Ammon's horn (tissue), 1 donor: ENCODE data around the gene PHKB.
"Not testable (repeated sequence)": the region's sequence is repeated elsewhere in the genome, so short reads cannot be mapped to it uniquely, and the experiment has no call there.

Experiments
- DNase-seq: peaks from one replicate; pipeline ENCODE4 v3.0.0-alpha.2; 2016; ENCODE audit warnings: low spot score

Gene PHKB

DNA sequence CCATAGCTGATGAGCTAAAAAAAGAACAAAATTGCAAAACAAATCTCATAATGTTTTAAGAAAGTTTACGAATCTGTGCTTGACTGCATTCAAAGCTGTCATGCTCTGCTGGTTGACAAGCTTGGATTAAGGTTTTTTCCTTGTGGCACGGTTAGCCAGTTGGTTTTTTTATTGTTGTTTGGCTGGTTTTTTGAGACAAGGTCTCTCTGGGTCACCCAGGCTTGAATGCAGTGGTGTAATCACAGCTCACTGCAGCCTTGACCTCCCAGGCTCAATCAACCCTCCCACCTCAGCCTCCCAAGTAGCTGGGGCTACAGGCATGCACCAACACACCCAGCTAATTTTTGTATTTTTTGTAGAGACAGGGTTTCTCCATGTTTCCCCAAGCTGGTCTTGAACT is 45.7 kb downstream of the PHKB start:
- DNase-seq: no peak

DNA sequence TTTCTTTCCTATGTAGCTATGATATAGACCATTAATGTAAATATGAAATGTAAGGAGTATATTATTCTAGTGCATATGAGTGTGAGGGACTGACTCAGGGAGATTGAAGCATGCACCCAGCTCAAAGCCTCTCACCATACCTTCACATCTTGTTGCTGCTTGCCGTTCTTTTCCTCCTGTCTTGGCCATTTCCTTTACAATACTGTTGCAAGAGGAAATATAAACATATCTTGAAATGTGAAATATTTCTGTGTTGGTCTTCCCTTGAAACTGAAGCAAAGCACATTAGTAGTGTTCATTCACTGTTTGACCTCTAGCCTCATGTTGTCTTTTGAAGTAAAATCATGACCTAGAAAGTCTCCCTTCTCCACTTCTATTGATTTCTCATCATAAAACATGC is 46.6 kb downstream of the PHKB start:
- no peak for DNase-seq

DNA sequence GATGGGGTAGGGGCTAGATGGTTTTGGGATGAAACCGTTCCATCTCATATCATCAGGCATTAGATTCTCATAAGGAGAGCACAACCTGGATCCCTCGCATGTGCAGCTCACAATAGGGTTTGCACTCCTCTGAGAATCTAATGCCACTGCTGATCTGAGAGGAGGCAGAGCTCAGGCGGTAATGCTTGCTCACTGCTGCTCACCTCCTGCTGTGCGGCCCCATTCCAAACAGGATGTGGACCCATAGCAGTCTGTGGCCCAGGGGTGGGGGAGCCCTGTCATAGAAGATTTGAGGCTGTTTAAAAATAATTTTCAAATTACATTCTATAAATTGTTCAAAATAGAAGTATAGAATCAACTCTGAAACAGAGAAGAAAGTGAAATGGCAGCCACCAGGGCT is 50.8 kb downstream of the PHKB start:
- no peak for DNase-seq

DNA sequence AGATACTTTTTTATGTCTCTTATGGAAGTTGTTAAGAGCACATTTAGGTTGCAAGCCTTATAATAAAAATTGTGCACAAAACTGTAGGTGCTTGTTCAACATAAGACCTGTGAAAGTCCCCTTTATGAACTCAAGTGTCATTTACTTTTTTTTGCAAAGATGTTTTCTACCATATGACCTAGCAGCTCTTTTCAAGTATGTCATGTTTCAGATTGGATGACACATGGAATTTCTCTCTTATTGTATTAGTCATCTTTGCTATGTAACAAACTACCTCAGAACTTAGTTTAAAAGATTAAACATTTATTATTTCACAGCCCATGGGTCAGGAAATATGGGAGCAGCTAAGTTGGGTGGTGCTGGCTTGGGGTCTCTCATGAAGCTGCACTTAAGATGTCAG is 57.9 kb downstream of the PHKB start:
- DNase-seq: no peak

DNA sequence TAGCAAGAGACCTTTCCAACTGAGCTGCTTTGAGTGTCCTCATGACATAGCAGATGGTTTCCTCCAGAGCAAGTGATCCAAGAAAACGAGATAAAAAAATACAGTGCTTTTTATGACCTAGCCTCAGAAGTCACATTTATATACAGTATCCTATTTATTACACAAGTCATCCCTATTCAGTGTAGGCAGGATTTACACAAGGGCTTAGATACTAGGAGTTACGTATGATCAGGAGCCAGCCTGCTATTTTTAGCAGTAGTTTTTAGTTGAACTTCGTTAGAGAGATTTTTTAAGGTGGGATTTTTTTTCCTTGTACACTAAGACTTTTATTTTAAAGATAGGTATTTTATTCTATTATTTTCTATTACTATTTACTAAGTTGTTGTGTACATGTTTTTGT is 58.4 kb downstream of the PHKB start:
- no peak for DNase-seq

DNA sequence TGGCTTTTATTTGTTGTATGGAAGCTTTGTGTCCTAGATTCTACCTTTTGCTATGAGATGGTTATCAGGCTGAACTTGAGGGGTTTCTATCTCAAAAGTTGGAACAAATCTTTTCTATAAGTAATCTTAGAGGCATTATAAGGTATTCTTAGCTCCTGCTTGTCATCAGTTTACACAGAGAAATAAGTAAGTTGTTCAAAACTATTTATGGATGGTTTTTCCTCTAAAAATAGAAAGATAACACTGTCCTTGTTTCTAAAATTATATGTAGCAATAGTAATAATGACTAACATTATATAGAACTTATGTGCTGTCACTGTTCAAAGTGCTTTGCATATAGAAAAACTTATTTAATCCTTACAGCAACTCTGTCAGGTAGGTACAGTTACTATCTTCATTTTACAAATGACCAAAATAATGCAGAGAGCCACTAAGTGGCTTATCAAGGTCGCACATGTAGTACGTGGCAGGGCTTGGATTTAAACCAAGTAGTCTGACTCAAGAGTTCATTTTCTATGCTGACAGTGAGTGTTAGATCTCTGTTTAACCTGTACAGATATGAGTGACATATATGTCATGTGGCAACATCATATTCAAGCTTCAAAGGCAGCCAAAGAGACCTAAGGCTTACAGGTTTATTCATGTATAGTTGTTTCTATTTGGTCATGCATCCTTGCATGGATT is 59.0 kb downstream of the PHKB start:
- no peak for DNase-seq

DNA sequence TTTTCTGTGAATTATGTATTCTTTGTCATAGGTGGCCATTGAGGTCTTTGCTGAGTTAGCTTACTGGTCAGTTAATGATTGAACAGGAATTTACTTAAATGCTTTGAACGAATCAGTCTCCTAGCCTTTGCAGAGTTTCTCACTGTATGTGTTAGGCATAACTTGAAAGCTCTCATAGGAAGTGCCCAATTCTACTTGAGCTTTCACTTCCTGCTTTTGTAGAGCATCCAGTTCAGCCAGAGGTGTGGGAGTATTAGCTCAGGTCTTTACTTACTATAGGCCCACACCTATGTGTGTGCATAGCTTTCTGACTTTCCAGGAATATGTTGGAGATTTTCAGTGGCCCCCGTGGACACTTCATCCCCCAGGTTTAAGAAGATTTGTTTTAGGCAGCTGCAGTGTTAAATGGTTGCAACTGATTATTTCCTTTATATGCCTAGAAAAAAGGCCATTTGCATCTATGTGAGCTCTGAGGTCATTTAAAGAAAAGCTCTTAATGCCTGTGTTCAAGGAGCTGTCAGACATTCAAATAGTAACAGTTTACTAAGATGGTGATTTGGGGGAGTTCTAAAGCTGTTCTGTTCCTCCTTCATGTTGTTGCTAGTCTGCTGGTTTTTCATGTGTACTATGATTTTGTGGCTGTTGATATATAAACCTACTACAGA is 62.3 kb downstream of the PHKB start:
- DNase-seq: peak; percentile 17

DNA sequence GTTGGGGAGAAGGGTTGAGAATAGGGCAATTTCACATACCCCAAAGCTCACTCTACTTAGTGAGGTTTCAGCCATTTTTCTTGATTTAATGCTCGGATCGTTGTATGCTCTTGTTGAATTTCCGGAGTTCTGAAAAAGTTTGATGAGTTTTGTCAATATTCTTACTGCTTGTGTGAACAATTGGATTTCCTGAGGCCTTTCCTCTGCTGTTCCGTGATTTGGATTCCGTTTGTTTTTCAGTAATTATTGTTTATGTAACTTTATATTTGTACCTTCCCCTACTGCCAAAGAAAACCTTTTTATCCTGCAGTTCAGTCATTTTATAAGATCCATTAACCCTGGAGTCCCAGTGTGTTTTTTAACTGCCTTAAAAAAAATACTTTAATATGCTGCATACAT is 62.9 kb downstream of the PHKB start:
- no peak for DNase-seq

DNA sequence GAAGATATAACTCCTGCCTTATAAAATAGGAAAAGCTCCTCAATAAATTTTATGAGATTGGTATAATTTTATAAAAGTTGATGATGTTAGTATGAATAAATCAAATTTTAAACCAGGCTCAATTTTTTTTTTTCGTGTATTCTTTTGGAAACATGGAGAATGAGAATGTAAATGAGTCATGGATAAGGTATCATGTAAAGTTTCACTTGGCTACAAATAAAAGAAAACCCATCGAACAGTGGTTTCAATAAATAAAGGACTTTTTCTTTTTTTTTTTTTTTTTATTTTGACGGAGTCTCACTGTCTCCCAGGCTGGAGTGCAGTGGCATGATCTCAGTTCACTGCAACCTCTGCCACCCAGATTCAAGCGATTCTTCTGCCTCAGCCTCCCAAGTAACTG is 67.3 kb downstream of the PHKB start:
- DNase-seq: no peak

DNA sequence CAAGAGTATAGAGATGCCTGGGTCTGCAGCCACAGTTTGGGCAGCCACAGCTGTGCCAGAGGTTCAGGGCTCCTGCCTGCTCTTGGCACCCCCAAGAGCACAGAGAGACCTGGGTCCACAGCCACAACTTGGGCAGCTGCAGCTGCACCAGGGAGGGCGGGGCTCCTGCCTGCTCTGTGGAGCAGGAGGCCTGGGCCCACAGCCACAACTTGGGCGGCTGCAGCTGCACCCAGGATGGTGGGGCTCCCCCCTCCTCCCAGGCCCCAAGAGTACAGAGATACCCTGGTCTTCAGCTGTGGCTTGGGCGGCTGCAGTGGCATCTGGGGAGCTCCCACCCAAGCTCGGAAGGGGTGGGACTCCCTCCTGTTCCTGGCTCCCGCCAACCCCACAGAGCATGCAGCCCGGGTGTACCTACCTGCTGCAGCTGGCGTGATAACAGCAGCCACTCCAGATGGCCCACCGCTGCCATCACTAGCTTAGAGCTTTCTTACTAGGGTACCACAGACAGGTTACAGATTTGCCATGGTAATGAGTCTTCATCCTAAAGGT is 72.7 kb downstream of the PHKB start:
- no peak for DNase-seq

DNA sequence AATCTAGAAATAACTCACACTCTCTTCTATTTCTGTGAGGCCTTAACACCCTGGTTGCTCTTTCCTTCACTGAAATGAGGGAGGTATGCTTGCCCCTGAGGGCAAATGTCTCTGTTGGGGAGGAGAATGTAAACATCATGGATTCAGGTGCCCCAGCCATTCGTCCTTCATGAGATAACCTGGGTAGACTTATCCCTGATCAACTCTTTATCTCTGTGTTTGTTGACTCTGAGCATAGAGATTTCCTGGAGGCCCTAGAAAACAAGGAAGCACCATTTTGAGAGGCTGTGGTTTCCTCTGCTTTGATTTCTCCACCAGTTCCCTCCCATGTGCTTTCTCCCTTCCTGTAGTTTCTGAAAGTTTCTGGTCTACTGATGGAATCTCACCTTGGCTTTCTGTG is 77.3 kb downstream of the PHKB start:
- no peak for DNase-seq

DNA sequence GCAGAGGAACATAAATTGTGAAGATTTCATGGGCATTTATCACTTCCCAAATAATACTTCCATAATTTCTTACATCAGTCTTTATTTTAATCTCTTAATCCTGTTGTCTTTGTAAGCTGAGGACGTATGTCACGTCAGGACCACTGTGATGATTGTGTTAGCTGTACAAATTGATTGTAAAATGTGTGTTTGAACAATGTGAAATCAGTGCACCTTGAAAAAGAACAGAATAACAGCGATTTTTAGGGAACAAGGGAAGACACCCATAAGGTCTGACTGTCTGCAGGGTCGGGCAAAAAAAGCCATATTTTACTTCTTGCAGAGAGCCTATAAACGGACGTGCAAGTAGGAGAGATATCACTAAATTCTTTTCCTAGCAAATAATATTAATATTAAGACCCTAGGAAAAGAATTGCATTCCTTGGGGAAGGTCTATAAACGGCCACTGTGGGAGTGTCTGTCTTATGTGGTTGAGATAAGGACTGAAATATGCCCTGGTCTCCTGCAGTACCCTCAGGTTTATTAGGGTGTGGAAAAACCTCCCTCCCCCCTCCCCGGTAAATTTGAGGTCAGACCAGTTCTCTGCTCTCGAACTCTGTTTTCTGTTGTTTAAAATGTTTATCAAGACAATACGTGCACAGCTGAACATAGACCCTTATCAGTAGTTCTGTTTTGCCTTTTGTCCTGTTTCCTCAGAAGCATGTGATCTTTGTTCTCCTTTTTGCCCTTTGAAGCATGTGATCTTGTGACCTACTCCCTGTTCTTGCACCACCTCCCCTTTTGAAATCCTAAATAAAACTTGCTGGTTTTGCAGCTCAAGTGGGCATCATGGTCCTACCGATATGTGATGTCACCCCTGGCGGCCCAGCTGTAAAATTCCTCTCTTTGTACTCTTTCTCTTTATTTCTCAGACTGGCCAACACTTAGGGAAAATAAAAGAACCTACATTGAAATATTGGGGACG is 78.9 kb downstream of the PHKB start:
- not testable (repeated sequence) for DNase-seq

DNA sequence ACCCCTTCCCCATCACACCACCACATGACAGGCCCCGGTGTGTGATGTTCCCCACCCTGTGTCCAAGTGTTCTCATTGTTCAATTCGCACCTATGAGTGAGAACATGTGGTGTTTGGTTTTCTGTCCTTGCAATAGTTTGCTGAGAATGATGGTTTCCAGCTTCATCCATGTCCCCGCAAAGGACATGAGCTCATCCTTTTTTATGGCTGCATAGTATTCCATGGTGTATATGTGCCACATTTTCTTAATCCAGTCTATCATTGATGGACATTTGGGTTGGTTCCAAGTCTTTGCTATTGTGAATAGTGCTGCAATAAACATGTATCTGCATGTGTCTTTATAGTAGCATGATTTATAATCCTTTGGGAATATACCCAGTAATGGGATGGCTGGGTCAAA is 80.0 kb downstream of the PHKB start:
- DNase-seq: not testable (repeated sequence)

DNA sequence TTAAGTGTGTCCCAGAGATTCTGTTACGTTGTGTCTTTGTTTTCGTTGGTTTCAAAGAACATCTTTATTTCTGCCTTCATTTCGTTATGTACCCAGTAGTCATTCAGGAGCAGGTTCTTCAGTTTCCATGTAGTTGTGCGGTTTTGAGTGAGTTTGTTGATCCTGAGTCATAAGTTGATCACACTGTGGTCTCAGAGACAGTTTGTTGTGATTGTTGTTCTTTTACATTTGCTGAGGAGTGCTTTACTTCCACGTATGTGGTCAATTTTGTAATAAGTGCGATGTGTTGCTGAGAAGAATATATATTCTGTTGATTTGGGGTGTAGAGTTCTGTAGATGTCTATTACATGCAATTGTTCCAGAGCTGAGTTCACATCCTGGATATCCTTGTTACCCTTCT is 83.1 kb downstream of the PHKB start:
- DNase-seq: not testable (repeated sequence)

DNA sequence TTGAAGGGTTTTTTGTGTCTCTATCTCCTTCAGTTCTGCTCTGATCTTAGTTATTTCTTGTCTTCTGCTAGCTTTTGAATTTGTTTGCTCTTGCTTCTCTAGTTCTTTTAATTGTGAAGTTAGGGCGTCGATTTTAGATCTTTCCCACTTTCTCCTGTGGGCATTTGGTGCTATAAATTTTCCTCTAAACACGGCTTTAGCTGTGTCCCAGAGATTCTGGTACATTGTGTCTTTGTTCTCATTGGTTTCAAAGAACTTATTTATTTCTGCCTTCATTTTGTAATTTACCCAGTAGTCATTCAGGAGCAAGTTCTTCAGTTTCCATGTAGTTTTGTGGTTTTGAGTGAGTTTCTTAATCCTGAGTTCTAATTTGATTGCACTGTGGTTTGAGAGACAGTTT is 90.1 kb downstream of the PHKB start:
- not testable (repeated sequence) for DNase-seq

DNA sequence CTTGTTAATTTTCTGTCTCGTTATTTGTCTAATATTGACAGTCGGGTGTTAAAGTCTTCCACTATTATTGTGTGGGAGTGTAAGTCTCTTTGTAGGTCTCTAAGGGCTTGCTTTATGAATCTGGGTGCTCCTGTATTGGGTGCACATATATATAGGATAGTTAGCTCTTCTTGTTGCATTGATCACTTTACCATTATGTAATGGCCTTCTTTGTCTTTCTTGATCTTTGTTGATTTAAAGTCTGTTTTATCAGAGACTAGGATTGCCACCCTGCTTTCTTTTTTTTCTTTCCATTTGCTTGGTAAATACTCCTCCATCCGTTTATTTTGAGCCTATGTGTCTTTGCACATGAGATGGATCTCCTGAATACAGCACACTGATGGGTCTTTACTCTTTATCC is 90.6 kb downstream of the PHKB start:
- not testable (repeated sequence) for DNase-seq

DNA sequence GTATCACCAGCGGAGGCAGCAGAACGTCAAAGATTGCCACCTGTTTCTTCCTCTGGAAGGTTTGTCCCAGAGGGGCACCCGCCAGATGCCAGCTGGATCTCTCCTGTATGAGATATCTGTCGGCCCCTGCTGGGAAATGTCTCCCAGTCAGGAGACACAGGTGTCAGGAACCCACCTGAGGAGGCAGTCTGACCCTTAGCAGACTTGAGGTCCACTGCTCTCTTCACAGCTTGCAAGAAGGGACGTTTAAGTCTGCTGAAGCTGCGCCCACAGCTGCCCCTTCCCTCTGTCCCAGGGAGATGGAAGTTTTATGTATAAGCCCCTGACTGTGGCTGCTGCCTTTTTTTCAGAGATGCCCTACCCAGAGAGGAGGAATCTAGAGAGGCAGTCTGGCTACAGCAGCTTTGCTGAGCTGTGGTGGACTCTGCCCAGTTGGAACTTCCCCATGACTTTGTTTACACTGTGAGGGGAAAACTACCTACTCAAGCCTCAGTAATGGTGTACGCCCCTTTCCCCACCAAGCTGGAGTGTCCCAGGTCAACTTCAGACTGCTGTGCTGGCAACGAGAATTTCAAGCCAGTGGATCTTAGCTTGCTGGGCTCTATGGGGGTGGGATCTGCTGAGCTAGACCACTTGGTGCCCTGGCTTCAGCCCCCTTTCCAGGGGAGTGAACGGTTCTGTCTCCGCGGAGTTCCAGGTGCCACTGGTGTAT is 92.9 kb downstream of the PHKB start:
- no peak for DNase-seq

DNA sequence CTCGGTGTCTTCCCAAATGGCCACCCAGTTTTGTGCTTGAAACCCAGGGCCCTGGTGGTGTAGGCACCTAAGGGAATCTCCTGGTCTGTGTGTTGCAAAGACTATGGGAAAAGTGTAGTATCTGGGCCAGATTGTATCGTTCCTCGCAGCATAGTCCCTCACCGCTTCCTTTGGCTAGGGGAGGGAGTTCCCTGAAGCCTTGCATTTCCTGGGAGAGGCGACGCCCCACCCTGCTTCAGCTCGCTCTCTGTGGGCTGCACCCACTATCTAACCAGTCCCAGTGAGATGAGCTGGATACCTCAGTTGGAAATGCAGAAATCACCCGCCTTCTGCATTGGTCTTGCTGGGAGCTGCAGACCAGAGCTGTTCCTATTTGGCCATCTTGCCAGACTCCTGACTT is 93.5 kb downstream of the PHKB start:
- DNase-seq: not testable (repeated sequence)

DNA sequence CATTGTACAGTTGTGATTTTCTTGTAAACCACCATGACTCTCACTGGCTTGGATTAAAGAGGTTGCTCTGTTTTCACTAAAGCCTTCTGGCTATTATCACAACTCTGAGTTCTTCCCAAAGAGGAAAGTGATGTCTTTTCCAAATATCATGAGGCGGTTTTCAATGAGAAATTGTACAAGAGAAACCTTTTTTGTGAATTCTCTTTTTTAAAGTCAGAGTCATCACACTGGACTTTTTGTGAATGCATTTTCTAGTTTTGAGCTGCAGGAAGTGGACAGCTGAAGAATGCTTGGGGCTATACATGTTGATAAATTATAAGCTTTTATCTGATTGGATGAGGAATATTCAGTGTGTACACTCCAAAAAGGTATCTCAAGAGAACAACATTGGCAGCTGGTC is 100.2 kb downstream of the PHKB start:
- no peak for DNase-seq

DNA sequence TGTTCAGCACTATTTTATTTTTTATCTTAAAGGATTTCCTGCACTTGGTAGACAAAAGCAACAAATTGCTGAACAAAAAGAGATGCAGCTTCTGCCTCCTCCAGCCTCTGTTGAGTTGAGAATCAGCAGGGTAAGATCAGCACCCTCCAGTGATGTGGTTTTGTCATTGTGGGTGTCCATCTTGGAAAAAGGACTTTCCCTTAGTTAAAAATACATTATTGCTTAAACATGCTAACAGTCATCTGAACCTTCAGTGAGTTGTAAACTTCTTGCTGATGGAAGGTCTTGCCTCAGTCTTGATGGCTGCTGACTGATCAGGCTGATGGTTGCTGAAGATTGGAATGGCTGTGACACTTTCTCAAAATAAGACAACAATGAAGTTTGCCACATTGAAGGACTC is 101.2 kb downstream of the PHKB start:
- DNase-seq: no peak

DNA sequence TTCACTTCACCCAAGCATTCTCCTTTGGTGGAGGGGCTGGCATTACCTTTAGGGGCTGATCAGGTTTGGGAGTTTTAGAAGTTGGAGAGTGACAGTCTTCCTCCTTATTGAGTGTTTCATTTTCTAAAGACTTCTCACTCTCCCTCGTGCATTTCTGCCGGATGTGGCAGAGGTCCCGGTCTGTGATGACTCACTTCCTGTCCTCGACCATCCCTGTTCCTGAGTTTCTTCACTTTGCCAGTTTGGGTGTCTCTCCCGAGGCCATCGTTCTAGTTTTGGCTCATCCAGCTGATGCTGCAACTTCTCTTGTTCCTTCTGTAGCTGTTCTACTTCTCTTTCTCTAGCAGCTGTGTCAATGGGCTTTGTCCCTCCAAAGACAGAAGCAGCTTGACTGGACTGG is 104.3 kb downstream of the PHKB start:
- DNase-seq: peak; percentile 60

DNA sequence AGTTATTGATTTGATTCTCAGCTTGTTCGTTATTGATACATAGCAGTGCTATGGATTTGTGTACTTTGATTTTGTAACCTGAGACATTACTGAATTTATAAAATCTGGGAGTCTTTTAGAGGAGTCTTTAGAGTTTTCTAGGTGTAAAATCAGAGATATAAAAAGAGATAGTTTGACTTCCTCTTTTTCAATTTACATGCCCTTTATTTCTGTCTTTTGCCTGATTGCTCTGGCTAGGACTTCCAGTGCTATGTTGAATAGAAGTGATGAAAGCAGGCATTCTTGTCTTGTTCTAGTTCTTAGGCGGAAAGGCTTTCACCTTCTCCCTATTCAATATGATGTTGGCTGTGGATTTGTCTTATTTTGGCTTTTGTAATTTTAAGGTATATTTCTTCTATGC is 106.2 kb downstream of the PHKB start:
- no peak for DNase-seq
